Neural cell (in vitro differentiated cells): Measurements from ENCODE around the gene HDAC4. TPM values are rescaled to one million over a fixed set of nuclear protein-coding genes. Genes with fewer than 3 reads are reported as not detected.

ENCODE experiments used
- H2AFZ ChIP-seq: fragments of 200-600, 300-800 bp; sonication (generic), shearing (Covaris generic); 2 replicates; pipeline ENCODE4 v1.6.0; 2014; ENCODE audit warnings: low read depth, mild to moderate bottlenecking, antibody characterized with exemption, low read length, moderate library complexity
- H3F3A ChIP-seq: fragments of 200-600 bp; shearing (Covaris generic); 2 replicates; pipeline ENCODE4 v1.6.1; 2016; ENCODE audit warnings: mild to moderate bottlenecking, moderate library complexity, mixed read lengths, antibody characterized with exemption, low read length; ENCODE audit not compliant: insufficient read depth, poor library complexity, severe bottlenecking
- H3K27ac ChIP-seq: fragments of 200-600, 300-800 bp; sonication (generic), shearing (Covaris generic); 2 replicates; pipeline ENCODE4 v1.5.1; 2014; ENCODE audit warnings: mild to moderate bottlenecking, low read length, moderate library complexity
- H3K27me3 ChIP-seq: fragments of 300-800, 200-600 bp; sonication (generic), shearing (Covaris generic); 2 replicates; pipeline ENCODE4 v1.6.0; 2014; ENCODE audit warnings: mild to moderate bottlenecking, low read depth, low read length, moderate library complexity; ENCODE audit not compliant: insufficient read depth
- H3K36me3 ChIP-seq: fragments of 300-800, 200-600 bp; sonication (generic), shearing (Covaris generic); 2 replicates; pipeline ENCODE4 v1.5.1; 2014; ENCODE audit warnings: mild to moderate bottlenecking, antibody characterized with exemption, low read length, moderate library complexity; ENCODE audit not compliant: insufficient read depth
- H3K4me2 ChIP-seq: fragments of 300-800, 200-600 bp; sonication (generic), shearing (Covaris generic); 2 replicates; pipeline ENCODE4 v1.6.0; 2014; ENCODE audit warnings: mild to moderate bottlenecking, low read length
- H3K4me3 ChIP-seq: fragments of 300-800, 200-600 bp; sonication (generic), shearing (Covaris generic); 2 replicates; pipeline ENCODE4 v1.5.1; 2014; ENCODE audit warnings: mild to moderate bottlenecking, low read length, moderate library complexity
- H3K79me2 ChIP-seq: fragments of 200-600 bp; shearing (Covaris generic); replicated peaks from 2 replicates; pipeline ENCODE4 v1.6.0; 2014; ENCODE audit warnings: mild to moderate bottlenecking, low read length, moderate library complexity; ENCODE audit not compliant: insufficient read depth
- H3K9ac ChIP-seq: fragments of 300-800, 200-600 bp; sonication (generic), shearing (Covaris generic); 2 replicates; pipeline ENCODE4 v1.6.1; 2016; ENCODE audit warnings: mild to moderate bottlenecking, low read length, mixed read lengths
- H3K9me2 ChIP-seq: fragments of 200-600 bp; shearing (Covaris generic); 2 replicates; pipeline ENCODE4 v1.6.1; 2016; ENCODE audit warnings: mild to moderate bottlenecking, low read length, mixed read lengths; ENCODE audit not compliant: insufficient read depth
- H3K9me3 ChIP-seq: fragments of 200-600, 300-800 bp; sonication (generic), shearing (Covaris generic); 2 replicates; pipeline ENCODE4 v1.6.1; 2016; ENCODE audit warnings: mild to moderate bottlenecking, mixed run types, low read length, moderate library complexity, mixed read lengths
- H4K20me1 ChIP-seq: fragments of 200-600 bp; shearing (Covaris generic); 2 replicates; pipeline ENCODE4 v1.6.1; 2016; ENCODE audit warnings: mild to moderate bottlenecking, mixed run types; ENCODE audit not compliant: insufficient read depth
- CTCF ChIP-seq: fragments of 450-650 bp; IDR thresholded peaks from 2 replicates; pipeline ENCODE4 v1.5.1; 2014; ENCODE audit warnings: antibody characterized with exemption, mild to moderate bottlenecking, moderate library complexity; ENCODE audit not compliant: poor library complexity, severe bottlenecking
- EP300 ChIP-seq: fragments of 450-650 bp; conservative IDR thresholded peaks from 2 replicates; pipeline ENCODE4 v1.6.1; 2014; ENCODE audit warnings: antibody characterized with exemption, mild to moderate bottlenecking, moderate library complexity; ENCODE audit not compliant: poor library complexity, severe bottlenecking
- EZH2 ChIP-seq: fragments of 200-600, 300-800 bp; shearing (Covaris generic), sonication (generic); IDR thresholded peaks from 2 replicates; pipeline ENCODE4 v1.6.1; 2014; ENCODE audit warnings: antibody characterized with exemption, low read length, borderline replicate concordance, mild to moderate bottlenecking; ENCODE audit not compliant: insufficient read depth, poor library complexity, severe bottlenecking
- MXI1 ChIP-seq: fragments of 450-650 bp; conservative IDR thresholded peaks from 2 replicates; pipeline ENCODE4 v1.6.1; 2014; ENCODE audit warnings: antibody characterized with exemption, mild to moderate bottlenecking; ENCODE audit not compliant: poor library complexity, severe bottlenecking
- POLR2AphosphoS5 ChIP-seq: IDR thresholded peaks from 2 replicates; pipeline ENCODE4 v1.6.1; 2012
- RAD21 ChIP-seq: fragments of 450-650 bp; conservative IDR thresholded peaks from 2 replicates; pipeline ENCODE4 v1.6.1; 2014; ENCODE audit warnings: antibody characterized with exemption, mild to moderate bottlenecking, moderate library complexity
- REST ChIP-seq: IDR thresholded peaks from 2 replicates; pipeline ENCODE4 v1.6.1; 2012; ENCODE audit warnings: borderline replicate concordance
- SMC3 ChIP-seq: fragments of 450-650 bp; conservative IDR thresholded peaks from 2 replicates; pipeline ENCODE4 v1.6.1; 2014; ENCODE audit warnings: antibody characterized with exemption, mild to moderate bottlenecking, moderate library complexity; ENCODE audit not compliant: poor library complexity
- TAF1 ChIP-seq: IDR thresholded peaks from 2 replicates; pipeline ENCODE4 v1.6.1; 2012; ENCODE audit warnings: low read depth
- polyA plus RNA-seq: library from polyadenylated mRNA; depleted of rRNA; stranded (reverse); fragments of >200 nt; gene quantifications from 2 replicates; pipeline ENCODE4 v1.2.3, GENCODE V29; 2014

Gene HDAC4
- polyA plus RNA-seq, 1 donor from 2014 or later, result 3.4 TPM

GRCh38 chr2:239155806-239156480 is 244.9 kb downstream of the HDAC4 start:
- Histone ChIP-seq H4K20me1 (no peaks in the 10 kb centered on the region), H3K9me2 (no peaks in the 10 kb centered on the region), H3K27me3 (no peaks in the 10 kb centered on the region), H3K79me2 (no peaks in the 10 kb centered on the region), H3K36me3 (no peaks in the 10 kb centered on the region), H3K9ac (no peak overlapping the region), H3F3A (no peaks in the 10 kb centered on the region), H2AFZ (no peak overlapping the region), H3K4me2 (no peak overlapping the region), H3K27ac (no peak overlapping the region), H3K4me3 (no peak overlapping the region), H3K9me3 (no peaks in the 10 kb centered on the region)
- TF ChIP-seq CTCF (no peak), REST (no peak), EZH2 (no peak), TAF1 (no peak), POLR2AphosphoS5 (no peak)

- no peak overlapping the region for H3K9ac ChIP-seq
- no peak overlapping the region for H2AFZ ChIP-seq
- TF ChIP-seq EZH2 (no peak), POLR2AphosphoS5 (no peak), SMC3 (no peak), REST (no peak), TAF1 (no peak), RAD21 (no peak), MXI1 (no peak), CTCF (no peak), EP300 (no peak)
- no peaks in the 10 kb centered on the region for H3F3A ChIP-seq
- no peaks in the 10 kb centered on the region for H3K9me3 ChIP-seq
- H3K79me2 ChIP-seq, result no peaks in the 10 kb centered on the region
- H3K27ac ChIP-seq, result no peak overlapping the region
- no peaks in the 10 kb centered on the region for H3K27me3 ChIP-seq
- H3K9me2 ChIP-seq, result no peaks in the 10 kb centered on the region
- H3K4me3 ChIP-seq, result no peak overlapping the region
- no peaks in the 10 kb centered on the region for H4K20me1 ChIP-seq
- no peak overlapping the region for H3K4me2 ChIP-seq
- no peaks in the 10 kb centered on the region for H3K36me3 ChIP-seq
These were observed 245.6 kb downstream of the HDAC4 start for GRCh38 chr2:239154971-239155805.
